Glutamatergic neuron (in vitro differentiated cells): Measurements from ENCODE around the gene AZU1. TPM values are rescaled to one million over a fixed set of nuclear protein-coding genes. Genes with fewer than 3 reads are reported as not detected.

Experiments
- DNase-seq: peaks from one replicate; pipeline ENCODE4 v3.0.0; 2022
- H3K27ac Mint-ChIP-seq: one replicate; pipeline ENCODE4 v1.8.0; 2020; ENCODE audit warnings: mild to moderate bottlenecking, mixed read lengths, inconsistent platforms; ENCODE audit not compliant: unreplicated experiment
- H3K27me3 Mint-ChIP-seq: one replicate; pipeline ENCODE4 v1.8.0; 2020; ENCODE audit warnings: mild to moderate bottlenecking, moderate library complexity, mixed read lengths, inconsistent platforms; ENCODE audit not compliant: unreplicated experiment
- H3K36me3 Mint-ChIP-seq: one replicate; pipeline ENCODE4 v1.8.0; 2020; ENCODE audit warnings: mild to moderate bottlenecking, mixed read lengths, inconsistent platforms; ENCODE audit not compliant: unreplicated experiment
- H3K4me1 Mint-ChIP-seq: one replicate; pipeline ENCODE4 v1.8.0; 2020; ENCODE audit warnings: mild to moderate bottlenecking, low read depth, mixed read lengths, inconsistent platforms; ENCODE audit not compliant: unreplicated experiment
- H3K4me3 Mint-ChIP-seq: one replicate; pipeline ENCODE4 v1.8.0; 2020; ENCODE audit warnings: mild to moderate bottlenecking, mixed read lengths, inconsistent platforms; ENCODE audit not compliant: unreplicated experiment
- H3K9me3 Mint-ChIP-seq: one replicate; pipeline ENCODE4 v1.8.0; 2020; ENCODE audit warnings: mild to moderate bottlenecking, moderate library complexity, mixed read lengths, inconsistent platforms; ENCODE audit not compliant: unreplicated experiment
- total RNA-seq: library from RNA; stranded (reverse); fragmentation: NEBNext Ultra II Directional; extraction: Animal tissue kit (Norgen Biotek cat#: 25700); gene quantifications from one replicate; pipeline ENCODE4 v1.2.1, GENCODE V29; 2021; ENCODE audit not compliant: unreplicated experiment
- TF ChIP-seq, protein P1 (sequence below): fragments of 200-600 bp; sonication (generic); IDR thresholded peaks from one replicate; pipeline ENCODE4 v1.5.0; 2021; ENCODE audit not compliant: partially characterized antibody, unreplicated experiment

AZU1 gene
- total RNA-seq, 1 donor from 2014 or later, result 2.2 TPM

DNA sequence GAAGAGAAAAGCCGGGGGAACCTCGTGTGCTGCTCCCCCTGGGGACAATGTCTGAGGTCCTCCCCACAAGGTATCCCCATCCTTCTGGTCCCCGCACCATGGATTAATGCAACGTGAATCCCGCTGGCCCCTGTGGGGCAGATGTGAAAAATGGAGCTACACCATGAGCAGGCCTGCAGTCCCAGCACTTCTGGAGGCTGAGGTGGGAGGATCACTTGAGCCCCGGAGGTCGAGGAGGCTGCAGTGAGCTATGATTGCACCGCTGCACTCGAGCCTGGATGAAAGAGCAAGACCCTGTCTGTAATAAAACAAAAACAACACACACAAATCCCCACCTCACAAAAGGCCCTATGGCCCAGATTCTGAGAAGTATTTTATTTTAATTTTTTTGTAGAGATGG is 30.6 kb downstream of the AZU1 start:
- TF ChIP-seq, protein P1, sequence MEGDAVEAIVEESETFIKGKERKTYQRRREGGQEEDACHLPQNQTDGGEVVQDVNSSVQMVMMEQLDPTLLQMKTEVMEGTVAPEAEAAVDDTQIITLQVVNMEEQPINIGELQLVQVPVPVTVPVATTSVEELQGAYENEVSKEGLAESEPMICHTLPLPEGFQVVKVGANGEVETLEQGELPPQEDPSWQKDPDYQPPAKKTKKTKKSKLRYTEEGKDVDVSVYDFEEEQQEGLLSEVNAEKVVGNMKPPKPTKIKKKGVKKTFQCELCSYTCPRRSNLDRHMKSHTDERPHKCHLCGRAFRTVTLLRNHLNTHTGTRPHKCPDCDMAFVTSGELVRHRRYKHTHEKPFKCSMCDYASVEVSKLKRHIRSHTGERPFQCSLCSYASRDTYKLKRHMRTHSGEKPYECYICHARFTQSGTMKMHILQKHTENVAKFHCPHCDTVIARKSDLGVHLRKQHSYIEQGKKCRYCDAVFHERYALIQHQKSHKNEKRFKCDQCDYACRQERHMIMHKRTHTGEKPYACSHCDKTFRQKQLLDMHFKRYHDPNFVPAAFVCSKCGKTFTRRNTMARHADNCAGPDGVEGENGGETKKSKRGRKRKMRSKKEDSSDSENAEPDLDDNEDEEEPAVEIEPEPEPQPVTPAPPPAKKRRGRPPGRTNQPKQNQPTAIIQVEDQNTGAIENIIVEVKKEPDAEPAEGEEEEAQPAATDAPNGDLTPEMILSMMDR, result no peak
- Mint-ChIP-seq H3K4me3 (no peak overlapping the region), H3K9me3 (peaks cover 3% of the 10 kb centered on the region), H3K36me3 (no peaks in the 10 kb centered on the region), H3K4me1 (no peaks in the 10 kb centered on the region), H3K27me3 (peaks cover 7% of the 10 kb centered on the region), H3K27ac (no peak overlapping the region)
- no peak for DNase-seq

DNA sequence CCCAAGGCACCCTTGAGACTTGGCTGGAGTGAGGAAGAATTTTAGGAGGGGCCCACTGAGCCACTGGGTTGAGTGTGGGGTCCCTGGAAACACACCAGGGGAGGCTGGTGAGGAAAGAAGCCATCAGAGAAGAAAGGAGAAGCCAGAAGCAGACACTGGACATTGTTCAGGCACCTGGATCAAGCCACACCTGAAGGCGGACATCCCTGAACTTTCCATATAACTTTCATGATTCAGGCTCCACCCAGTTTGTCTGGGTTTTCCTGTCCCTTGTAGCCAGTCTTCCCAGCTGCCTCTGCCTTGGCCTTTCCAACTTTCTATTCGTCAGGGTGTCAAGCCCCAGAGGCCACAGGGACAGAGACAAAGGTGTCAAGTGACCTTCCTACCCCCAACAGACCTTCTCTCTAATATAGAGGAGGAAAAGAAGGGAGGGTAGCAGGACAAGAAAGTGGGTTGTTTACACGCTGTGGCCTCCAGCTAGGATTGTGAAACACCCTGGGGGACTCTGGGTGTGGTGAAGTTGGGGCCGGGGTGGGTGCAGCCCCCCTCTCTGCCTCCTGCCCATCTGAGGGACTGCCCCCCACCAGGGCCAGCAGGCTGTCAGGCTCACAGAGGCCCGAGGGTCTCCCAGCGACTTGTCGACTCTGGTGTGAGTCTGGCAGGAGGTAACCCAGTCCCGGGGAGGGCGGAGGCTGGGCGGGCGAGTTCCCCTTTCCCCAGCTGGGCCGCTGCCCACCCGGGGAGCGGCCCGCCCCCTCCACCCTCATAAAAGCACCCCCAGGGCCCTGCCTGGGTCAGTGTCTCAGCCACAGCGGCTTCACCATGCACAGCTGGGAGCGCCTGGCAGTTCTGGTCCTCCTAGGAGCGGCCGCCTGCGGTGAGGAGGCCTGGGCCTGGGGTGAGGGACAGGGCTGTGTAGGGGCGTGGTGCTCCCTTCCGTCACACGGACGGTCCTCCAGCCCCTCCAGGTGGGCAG is 31.5 kb downstream of the AZU1 start, which contains the start of gene CFD:
TSS of gene CFD (plus strand) at position 797 of the 976 bp plus-strand sequence. CDS start at position 823, 26 bp downstream.
- Mint-ChIP-seq H3K36me3 (no peaks in the 10 kb centered on the region), H3K27ac (no peak within 1 kb of the TSS), H3K4me1 (no peaks in the 10 kb centered on the region), H3K27me3 (peaks cover 9% of the 10 kb centered on the region), H3K9me3 (peaks cover 7% of the 10 kb centered on the region), H3K4me3 (peak within 1 kb of the TSS; percentile 38)
- no peak for DNase-seq
- TF ChIP-seq, protein P1, result no peak

DNA sequence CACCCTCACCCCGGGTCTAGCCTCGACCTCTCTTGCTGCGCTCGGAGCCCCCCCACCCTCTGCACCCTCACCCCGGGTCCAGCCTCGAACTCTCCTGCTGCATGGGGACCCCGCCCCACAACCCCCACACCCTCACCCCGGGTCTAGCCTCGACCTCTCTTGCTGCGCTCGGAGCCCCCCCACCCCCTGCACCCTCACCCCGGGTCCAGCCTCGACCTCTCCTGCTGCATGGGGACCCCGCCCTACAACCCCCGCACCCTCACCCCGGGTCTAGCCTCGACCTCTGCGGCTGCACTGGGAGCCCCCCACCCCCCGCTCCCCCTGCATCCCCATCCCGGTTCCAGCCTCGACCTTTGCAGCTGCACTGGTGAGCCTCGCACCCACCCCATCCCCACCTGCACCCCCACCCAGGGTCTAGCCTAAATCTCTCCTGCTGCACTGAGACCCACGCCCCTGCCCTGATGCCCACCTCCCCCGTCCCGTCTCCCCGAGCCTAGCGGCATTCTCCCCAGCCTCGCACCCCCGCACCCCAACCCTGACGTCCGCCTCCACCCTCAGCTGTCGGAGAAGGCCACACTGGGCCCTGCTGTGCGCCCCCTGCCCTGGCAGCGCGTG is 33.6 kb downstream of the AZU1 start:
- Mint-ChIP-seq H3K9me3 (peaks cover 11% of the 10 kb centered on the region), H3K36me3 (no peaks in the 10 kb centered on the region), H3K4me3 (no peak overlapping the region), H3K27me3 (peaks cover 14% of the 10 kb centered on the region), H3K4me1 (no peaks in the 10 kb centered on the region), H3K27ac (no peak overlapping the region)
- TF ChIP-seq, protein P1, result no peak
- DNase-seq, result no peak

DNA sequence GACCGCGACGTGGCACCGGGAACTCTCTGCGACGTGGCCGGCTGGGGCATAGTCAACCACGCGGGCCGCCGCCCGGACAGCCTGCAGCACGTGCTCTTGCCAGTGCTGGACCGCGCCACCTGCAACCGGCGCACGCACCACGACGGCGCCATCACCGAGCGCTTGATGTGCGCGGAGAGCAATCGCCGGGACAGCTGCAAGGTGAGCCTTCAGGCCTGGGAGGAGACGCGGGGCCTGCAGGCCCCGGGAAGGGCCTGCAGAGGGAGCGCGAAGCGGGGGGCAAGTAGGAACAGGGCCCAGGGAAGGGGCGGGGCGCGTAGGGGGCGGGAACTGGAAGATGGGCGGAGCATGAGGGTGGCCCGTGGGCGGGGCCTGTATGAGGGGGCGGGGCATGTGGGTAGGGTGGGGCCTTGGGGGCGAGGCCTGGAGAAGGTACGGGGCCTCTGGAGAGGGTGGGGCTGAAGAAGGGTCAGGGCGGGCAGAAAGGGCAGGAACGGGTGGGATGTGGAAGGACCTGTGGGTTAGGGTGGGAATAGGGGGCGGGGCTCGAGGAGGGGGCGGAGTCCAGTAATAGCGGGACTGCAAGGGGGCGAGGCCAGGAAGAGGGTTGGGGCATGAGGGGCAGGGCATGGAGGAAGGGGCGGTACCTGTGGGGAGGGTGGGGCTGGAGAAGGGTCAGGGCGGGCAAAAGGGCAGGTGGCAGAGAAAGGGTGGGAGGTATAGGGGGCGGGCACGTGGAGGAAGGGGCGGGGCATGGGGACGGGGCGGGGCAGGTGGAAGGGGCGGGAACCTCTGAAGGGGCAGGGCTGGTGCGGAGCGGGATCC is 34.3 kb downstream of the AZU1 start:
- no peaks in the 10 kb centered on the region for H3K4me1 Mint-ChIP-seq
- peaks cover 11% of the 10 kb centered on the region for H3K9me3 Mint-ChIP-seq
- TF ChIP-seq, protein P1, result no peak
- peak; percentile 61 for DNase-seq
- H3K36me3 Mint-ChIP-seq, result no peaks in the 10 kb centered on the region
- peaks cover 14% of the 10 kb centered on the region for H3K27me3 Mint-ChIP-seq
- H3K4me3 Mint-ChIP-seq, result no peak overlapping the region
- H3K27ac Mint-ChIP-seq, result no peak overlapping the region
